T47D (cell line): ENCODE measurements around the gene SBSN.

Experiments
- DNase-seq, 2 experiments: peaks; one replicate each; pipeline versions ENCODE4 v3.0.0 to v3.0.0-alpha.2; 2011 to 2012; ENCODE audit warnings: low read depth in 1 of 2, low spot score in 1 of 2
- JUND ChIP-seq: IDR thresholded peaks from 2 replicates; pipeline ENCODE4 v1.6.1; 2012; ENCODE audit warnings: low read depth
- in situ Hi-C: cut with HindIII; loops from 2 replicates; pipeline ENCODE4 v1.10.0; 2016; ENCODE audit warnings: low sequenced_read_pairs, low pct_unique_long_range_greater_than_20kb

SBSN gene

GRCh38 chr19:35528218-35529038, at the start of gene SBSN:
SBSN (minus strand) TSS chr19:35528311; CDS start chr19:35528281, 30 bp downstream.
- TF ChIP-seq JUND: no peak
- DNase-seq: no peak
- in situ Hi-C loops: no loop called here

GRCh38 chr19:35571406-35571965, 43.4 kb upstream of the SBSN start:
- in situ Hi-C loops: no loop called here
- DNase-seq: no peak
- no peak for TF ChIP-seq JUND

- in situ Hi-C loops: no loop called here
- no peak for DNase-seq
- TF ChIP-seq JUND: no peak
Observed at GRCh38 chr19:35569281-35569781, 41.2 kb upstream of the SBSN start.

DNA sequence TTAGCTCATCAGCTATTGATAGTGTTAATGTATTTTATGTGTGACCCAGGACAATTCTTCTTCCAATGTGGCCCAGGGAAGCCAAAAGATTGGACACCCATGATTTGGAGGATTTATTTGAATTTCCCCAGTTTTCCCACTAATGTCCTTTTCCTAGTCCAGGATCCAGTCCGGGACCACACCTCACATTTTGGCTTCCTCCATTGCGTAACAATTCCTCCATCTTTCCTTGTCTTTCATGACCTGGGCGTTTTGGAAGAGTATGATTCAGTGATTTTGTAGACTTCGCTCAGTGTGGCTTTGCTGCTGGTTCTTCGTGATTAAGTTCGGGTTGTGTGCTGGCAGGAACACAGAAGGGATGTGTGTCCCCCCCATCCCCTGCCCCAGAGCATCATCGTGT, 38.6 kb upstream of the SBSN start:
- no peak for DNase-seq
- TF ChIP-seq JUND: no peak
- in situ Hi-C loops: no loop called here

DNA sequence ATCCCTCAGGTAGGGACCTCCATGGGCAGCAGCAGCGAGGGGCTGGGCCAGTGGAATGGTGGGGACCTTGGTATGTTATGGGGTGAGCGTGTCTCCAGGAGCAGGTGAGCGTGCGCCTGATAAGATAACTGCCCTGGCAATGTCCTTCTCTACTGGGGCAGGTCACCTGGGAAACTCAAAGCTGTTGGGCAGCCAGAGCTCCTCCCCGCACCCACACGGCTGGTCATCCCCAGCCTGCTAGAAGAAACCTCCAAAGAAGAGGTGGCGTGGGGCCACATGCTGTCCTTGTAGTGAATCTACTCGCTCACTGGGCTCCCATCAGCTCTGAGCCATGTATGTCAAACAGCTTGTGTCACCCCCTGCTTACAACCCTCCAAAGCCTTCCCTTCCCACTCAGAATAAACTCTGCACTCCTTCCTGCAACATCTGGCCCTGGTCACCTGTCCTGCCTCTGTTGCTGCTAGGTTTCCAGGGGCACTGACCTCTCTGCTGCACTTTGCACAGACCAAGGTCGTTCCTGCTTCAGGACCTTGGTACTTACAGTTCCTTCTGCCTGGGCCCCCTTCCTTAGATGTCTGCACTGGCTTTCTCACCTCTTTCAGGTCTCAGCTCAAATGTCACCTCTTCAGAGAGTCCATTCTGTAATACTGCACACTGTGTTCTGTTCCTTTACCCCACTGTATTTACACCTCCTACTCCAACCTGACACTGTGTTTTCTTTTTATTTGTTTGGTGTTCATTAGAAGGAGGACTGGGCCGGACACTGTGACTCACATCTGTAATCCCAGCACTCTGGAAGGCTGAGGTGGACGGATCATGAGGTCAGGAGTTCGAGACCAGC, 37.1 kb upstream of the SBSN start:
- TF ChIP-seq JUND: no peak
- in situ Hi-C loops: no loop called here

DNA sequence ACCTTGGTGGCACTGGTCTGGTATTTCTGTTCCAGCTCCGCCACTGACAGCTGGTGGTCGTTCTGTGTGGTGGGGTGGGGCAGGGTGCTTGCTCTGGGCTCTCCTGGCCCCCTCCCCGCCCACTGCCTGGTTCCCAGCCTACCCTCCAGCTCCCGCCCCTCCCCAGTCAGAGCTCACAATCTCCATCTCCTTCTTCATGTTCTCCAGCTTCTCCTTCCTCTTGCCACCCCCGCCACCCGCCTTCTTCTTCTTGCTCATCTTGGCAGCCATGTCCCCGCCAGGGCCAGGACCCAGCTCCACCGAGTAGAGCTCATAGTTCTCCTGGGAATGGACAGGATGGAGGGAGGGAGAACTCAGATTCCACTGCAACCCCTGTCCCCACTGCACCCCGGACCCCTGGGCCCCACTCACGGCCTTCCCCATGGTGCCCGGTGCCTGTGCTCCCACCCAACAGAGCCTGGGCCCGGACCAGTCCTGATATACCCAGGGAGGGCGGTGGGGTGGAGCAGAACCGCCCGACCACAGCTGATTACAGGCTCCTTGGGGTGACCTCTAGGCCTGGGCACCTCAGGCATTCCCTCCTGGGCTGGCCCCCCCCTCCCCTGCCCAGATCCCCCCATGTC, 35.2 kb upstream of the SBSN start, which contains the start of gene ATP4A:
ATP4A (minus strand) TSS at position 452 of the 623 bp plus-strand sequence; CDS start at position 423, 29 bp downstream.
- TF ChIP-seq JUND: no peak
- DNase-seq: no peak
- in situ Hi-C loops: no loop called here

More for the DNA sequence above, 37.1 kb upstream of the SBSN start:
- no peak for DNase-seq

DNA sequence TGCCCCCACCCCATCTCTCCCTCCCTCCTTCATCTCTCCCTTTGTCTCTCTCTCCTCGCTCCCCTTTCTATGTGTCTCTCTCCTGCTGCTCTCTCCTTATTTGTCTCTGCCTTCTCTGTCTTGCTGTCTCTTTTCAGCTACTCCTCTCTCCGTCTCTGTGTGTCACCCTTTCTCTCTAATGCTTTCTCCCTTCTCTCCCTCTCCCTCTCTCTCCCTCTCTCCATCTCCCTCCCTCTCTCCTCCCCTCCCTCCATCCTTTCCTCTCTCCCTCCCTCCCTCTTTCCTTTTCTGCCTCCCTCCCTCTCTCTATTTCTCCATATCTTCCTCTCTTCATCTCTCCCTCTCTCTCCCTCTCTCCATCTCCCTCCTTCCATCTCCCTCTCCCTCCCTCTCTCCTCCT, 34.7 kb upstream of the SBSN start:
- no peak for TF ChIP-seq JUND
- in situ Hi-C loops: no loop called here
- no peak for DNase-seq

- no peak for DNase-seq
- in situ Hi-C loops: no loop called here
- TF ChIP-seq JUND: no peak
Observed at GRCh38 chr19:35562336-35562735, 34.2 kb upstream of the SBSN start.

GRCh38 chr19:35561436-35561835, 33.3 kb upstream of the SBSN start:
- in situ Hi-C loops: no loop called here
- no peak for DNase-seq
- TF ChIP-seq JUND: no peak

DNA sequence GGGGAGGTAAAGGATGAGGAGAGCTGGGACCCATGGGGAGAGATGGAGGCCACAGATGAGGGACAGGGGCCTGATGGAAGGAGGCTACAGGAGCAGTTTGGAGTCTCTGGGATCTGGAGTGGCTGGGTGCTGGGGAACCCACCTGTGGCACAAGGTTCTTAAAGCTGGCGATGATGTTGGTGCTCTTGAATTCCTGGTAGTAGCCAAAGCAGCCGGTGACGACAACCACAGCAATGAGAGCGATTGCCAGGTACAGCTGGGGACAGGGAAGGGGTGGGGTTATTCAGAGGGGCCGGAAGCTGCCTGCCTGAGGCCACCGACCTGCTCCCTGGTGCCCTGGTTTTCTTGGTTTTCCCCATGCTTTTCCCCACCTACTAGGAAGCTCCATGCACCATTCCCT, 32.6 kb upstream of the SBSN start:
- no peak for TF ChIP-seq JUND
- DNase-seq: no peak
- in situ Hi-C loops: no loop called here

DNA sequence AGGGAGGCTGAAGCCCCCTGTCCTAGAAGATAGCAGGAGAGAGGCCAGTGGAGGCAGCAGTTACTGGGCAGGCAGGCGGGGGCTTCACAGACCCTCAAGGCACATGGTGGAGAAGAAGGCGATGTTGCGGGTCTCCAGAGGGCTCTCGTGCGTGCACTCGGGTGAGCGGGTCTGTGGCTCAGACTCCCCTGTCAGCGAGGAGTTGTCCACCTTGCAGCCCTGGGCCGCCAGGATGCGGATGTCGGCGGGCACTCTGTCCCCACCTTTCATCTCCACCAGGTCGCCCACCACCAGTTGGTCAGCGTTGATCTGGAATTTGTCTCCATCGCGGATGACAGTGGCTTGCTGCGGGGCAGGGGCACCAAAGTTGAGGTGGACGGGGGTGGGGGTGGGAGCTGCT, 32.2 kb upstream of the SBSN start:
- DNase-seq: no peak
- TF ChIP-seq JUND: no peak
- in situ Hi-C loops: no loop called here

- no peak for DNase-seq
- in situ Hi-C loops: no loop called here
- no peak for TF ChIP-seq JUND
Observed at GRCh38 chr19:35559781-35560180, 31.7 kb upstream of the SBSN start.
